SK-N-SH (cell line): ENCODE data around the gene LARGE1. TPM values are rescaled to one million over a fixed set of nuclear protein-coding genes. Genes with fewer than 3 reads are reported as not detected.

ENCODE experiments used
- CTCF ChIA-PET: fragments of 300-600, 350-600 bp; formaldehyde crosslinking; extraction: SDS; loops from one replicate; lab custom pipeline; 2021; lab: Yijun Ruan, JAX
- POLR2A ChIA-PET: fragments of 350-600 bp; sonication (Branson Sonifier 250); formaldehyde crosslinking; extraction: SDS; loops from one replicate; lab custom pipeline; 2020; ENCODE audit warnings: antibody characterized with exemption, inconsistent platforms; lab: Yijun Ruan, JAX
- DNase-seq: peaks from one replicate; pipeline ENCODE4 v3.0.0; 2012
- H2AFZ ChIP-seq: fragments of 200-600 bp; sonication (generic); 2 replicates; pipeline ENCODE4 v1.8.1; 2016; ENCODE audit warnings: antibody characterized with exemption, mild to moderate bottlenecking, low read depth
- H3F3A ChIP-seq: fragments of 200-600 bp; sonication (generic); replicated peaks from 2 replicates; pipeline ENCODE3; 2016; ENCODE audit warnings: antibody characterized with exemption, mild to moderate bottlenecking; ENCODE audit not compliant: insufficient read depth
- H3K27ac ChIP-seq, 2 experiments: fragments of 200-500 bp in 1 of 2; fragments of 200-600 bp in 1 of 2; sonication (Bioruptor generic) in 1 of 2; sonication (generic), shearing (Covaris generic) in 1 of 2; 2 replicates each; pipeline versions ENCODE4 v1.5.1 to v1.6.1; 2014 to 2016; ENCODE audit warnings: low read depth in 2 of 2, inconsistent platforms in 1 of 2, low read length in 1 of 2, mild to moderate bottlenecking in 1 of 2, mixed read lengths in 1 of 2
- H3K27me3 ChIP-seq: fragments of 200-600 bp; sonication (generic), shearing (Covaris generic); 2 replicates; pipeline ENCODE4 v1.6.1; 2016; ENCODE audit warnings: mixed run types; ENCODE audit not compliant: insufficient read depth
- H3K36me3 ChIP-seq, 2 experiments: fragments of 200-500 bp in 1 of 2; fragments of 200-600 bp in 1 of 2; sonication (Bioruptor generic) in 1 of 2; sonication (generic) in 1 of 2; replicated peaks in 1 of 2; 2 replicates each; pipeline versions ENCODE3 to v1.5.1; 2014 to 2016; ENCODE audit warnings: low read length in 1 of 2, mild to moderate bottlenecking in 1 of 2; ENCODE audit not compliant: insufficient read depth in 2 of 2, control insufficient read depth in 1 of 2
- H3K4me1 ChIP-seq, 2 experiments: fragments of 200-500 bp in 1 of 2; fragments of 200-600 bp in 1 of 2; sonication (Bioruptor generic) in 1 of 2; sonication (generic), shearing (Covaris generic) in 1 of 2; 2 replicates each; pipeline versions ENCODE4 v1.5.1 to v1.6.1; 2014 to 2016; ENCODE audit warnings: low read depth in 1 of 2, low read length in 1 of 2, mixed run types in 1 of 2; ENCODE audit not compliant: insufficient read depth in 2 of 2, control insufficient read depth in 1 of 2
- H3K4me2 ChIP-seq: fragments of 200-600 bp; sonication (generic), shearing (Covaris generic); 2 replicates; pipeline ENCODE4 v1.6.1; 2017; ENCODE audit warnings: mixed run types
- H3K4me3 ChIP-seq, 2 experiments: fragments of 200-500 bp in 1 of 2; fragments of 200-600 bp in 1 of 2; sonication (Bioruptor generic) in 1 of 2; sonication (generic), shearing (Covaris generic) in 1 of 2; 2 replicates each; pipeline versions ENCODE4 v1.5.1 to v1.8.1; 2014 to 2016; ENCODE audit warnings: low read depth in 2 of 2, inconsistent platforms in 1 of 2, low read length in 1 of 2, mild to moderate bottlenecking in 1 of 2, mixed read lengths in 1 of 2, moderate library complexity in 1 of 2
- H3K79me2 ChIP-seq: fragments of 200-600 bp; sonication (generic); 2 replicates; pipeline ENCODE4 v1.8.1; 2017; ENCODE audit warnings: mild to moderate bottlenecking; ENCODE audit not compliant: insufficient read depth
- H3K9ac ChIP-seq: fragments of 200-600 bp; sonication (generic); 2 replicates; pipeline ENCODE4 v1.6.1; 2017; ENCODE audit warnings: mixed run types
- H3K9me2 ChIP-seq: fragments of 200-600 bp; sonication (generic); 2 replicates; pipeline ENCODE4 v1.6.1; 2017; ENCODE audit warnings: mixed run types
- H3K9me3 ChIP-seq: fragments of 200-600 bp; sonication (generic); 2 replicates; pipeline ENCODE4 v1.6.1; 2017; ENCODE audit warnings: mixed run types, mild to moderate bottlenecking, moderate library complexity
- H4K20me1 ChIP-seq: fragments of 200-600 bp; sonication (generic); 2 replicates; pipeline ENCODE4 v1.6.1; 2017; ENCODE audit warnings: mild to moderate bottlenecking, mixed run types; ENCODE audit not compliant: insufficient read depth
- CHD2 ChIP-seq: fragments of 150-350 bp; IDR thresholded peaks from 2 replicates; pipeline ENCODE4 v1.6.1; 2018; ENCODE audit warnings: low read length; ENCODE audit not compliant: partially characterized antibody
- EP300 ChIP-seq, 2 experiments: IDR thresholded peaks; 2 replicates each; pipeline versions ENCODE4 v1.4.0 to v1.6.1; 2012; ENCODE audit warnings: borderline replicate concordance in 1 of 2, low read depth in 1 of 2, low read length in 1 of 2
- EZH2phosphoT487 ChIP-seq: fragments of 200-600 bp; sonication (generic); IDR thresholded peaks from 2 replicates; pipeline ENCODE4 v1.6.1; 2017; ENCODE audit warnings: low read depth, mixed run types, mild to moderate bottlenecking, antibody characterized with exemption, moderate library complexity, borderline replicate concordance
- FOSL2 ChIP-seq: IDR thresholded peaks from 2 replicates; pipeline ENCODE4 v1.4.0; 2012; ENCODE audit warnings: low read depth, mild to moderate bottlenecking, moderate library complexity, borderline replicate concordance
- FOXJ3 ChIP-seq: sonication (generic); formaldehyde crosslinking; IDR thresholded peaks from 2 replicates; pipeline ENCODE4 v1.5.1; 2020; ENCODE audit warnings: mild to moderate bottlenecking, missing genetic modification reagents
- GABPA ChIP-seq: IDR thresholded peaks from 2 replicates; pipeline ENCODE4 v1.4.0; 2012; ENCODE audit warnings: low read depth, mild to moderate bottlenecking
- JUND ChIP-seq: IDR thresholded peaks from 2 replicates; pipeline ENCODE4 v1.4.0; 2012
- MEF2A ChIP-seq: IDR thresholded peaks from 2 replicates; pipeline ENCODE4 v1.4.0; 2012; ENCODE audit warnings: low read depth, borderline replicate concordance
- MXI1 ChIP-seq: IDR thresholded peaks from 2 replicates; pipeline ENCODE4 v1.6.1; 2012; ENCODE audit warnings: mild to moderate bottlenecking, low read depth, low read length, improper control_type of control experiment
- NFIC ChIP-seq: IDR thresholded peaks from 2 replicates; pipeline ENCODE4 v1.4.0; 2012; ENCODE audit warnings: borderline replicate concordance
- RXRA ChIP-seq: IDR thresholded peaks from 2 replicates; pipeline ENCODE4 v1.4.0; 2012; ENCODE audit warnings: low read depth, mild to moderate bottlenecking, borderline replicate concordance
- SIN3A ChIP-seq: IDR thresholded peaks from 2 replicates; pipeline ENCODE4 v1.6.1; 2012; ENCODE audit warnings: low read depth, mild to moderate bottlenecking, low read length, moderate library complexity, borderline replicate concordance
- TAF1 ChIP-seq: IDR thresholded peaks from 2 replicates; pipeline ENCODE4 v1.6.1; 2012; ENCODE audit warnings: low read depth, mild to moderate bottlenecking, low read length, moderate library complexity, borderline replicate concordance
- TEAD4 ChIP-seq: IDR thresholded peaks from 2 replicates; pipeline ENCODE4 v1.4.0; 2012; ENCODE audit warnings: mild to moderate bottlenecking, borderline replicate concordance; ENCODE audit not compliant: insufficient read depth
- YY1 ChIP-seq: IDR thresholded peaks from 2 replicates; pipeline ENCODE4 v1.4.0; 2012; ENCODE audit warnings: low read depth, mild to moderate bottlenecking
- WGBS: methylation state at CpG from one replicate; pipeline ENCODE4 v1.1.6; 2017; ENCODE audit warnings: low lambda C conversion rate; 5-methylcytosine and 5-hydroxymethylcytosine counted together
- polyA plus RNA-seq, 3 experiments: library from polyadenylated mRNA; depleted of rRNA; stranded (reverse); fragments of >200 nt; gene quantifications; 2 replicates each; pipeline ENCODE4 v1.2.3, GENCODE V29; 2012
- TF ChIP-seq, protein P1 (sequence below): fragments of 200-600 bp; sonication (generic); IDR thresholded peaks from 2 replicates; pipeline ENCODE4 v1.6.1; 2017; ENCODE audit warnings: antibody characterized with exemption, mild to moderate bottlenecking, moderate library complexity
- TF ChIP-seq, protein P2 (sequence below): fragments of 150-350 bp; IDR thresholded peaks from 2 replicates; pipeline ENCODE4 v1.6.1; 2016; ENCODE audit warnings: mild to moderate bottlenecking, low read depth, low read length
- TF ChIP-seq, protein P3 (sequence below): IDR thresholded peaks from 2 replicates; pipeline ENCODE4 v1.4.0; 2012; ENCODE audit warnings: low read depth, borderline replicate concordance
- TF ChIP-seq, protein P4 (sequence below): IDR thresholded peaks from 2 replicates; pipeline ENCODE4 v1.4.0; 2012; ENCODE audit warnings: low read depth, borderline replicate concordance
- TF ChIP-seq, protein P5 (sequence below): fragments of 150-350 bp; IDR thresholded peaks from 2 replicates; pipeline ENCODE4 v1.6.1; 2017; ENCODE audit warnings: antibody characterized with exemption, low read length, low read depth, borderline replicate concordance

LARGE1 gene
- polyA plus RNA-seq, 1 of the 3 experiments (the other 2 are of a cell fraction): 1.1 TPM

DNA sequence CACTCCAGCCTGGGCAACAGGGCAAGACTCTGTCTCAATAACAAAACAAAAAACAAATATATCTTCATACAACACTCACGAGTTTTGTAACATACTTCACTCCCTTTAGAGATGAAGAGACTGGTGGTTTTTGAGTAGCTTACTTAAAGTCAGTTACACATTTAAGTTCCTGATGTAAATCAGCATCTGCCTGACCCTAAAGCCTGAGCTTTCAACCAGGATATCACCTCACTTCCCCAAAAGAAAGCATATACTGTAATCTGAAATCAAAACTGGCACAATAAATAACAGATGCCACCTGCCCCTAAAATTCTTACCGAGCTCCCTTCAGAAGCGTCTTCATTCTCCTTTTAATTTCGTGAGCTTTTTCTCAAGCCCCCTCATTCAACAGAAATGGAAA is 31.5 kb downstream of the LARGE1 start:
- Histone ChIP-seq H3K9me3 (no peaks in the 10 kb centered on the region), H2AFZ (no peak overlapping the region), H3K4me2 (no peak overlapping the region), H3K27ac (no peak overlapping the region), H3K9me2 (no peaks in the 10 kb centered on the region), H3K79me2 (no peaks in the 10 kb centered on the region), H3K36me3 (no peaks in the 10 kb centered on the region), H3F3A (no peaks in the 10 kb centered on the region), H3K27me3 (no peaks in the 10 kb centered on the region), H3K4me3 (no peak overlapping the region), H3K9ac (no peak overlapping the region), H4K20me1 (no peaks in the 10 kb centered on the region), H3K4me1 (no peaks in the 10 kb centered on the region)
- POLR2A ChIA-PET: no interaction called here
- TF ChIP-seq, protein P1, sequence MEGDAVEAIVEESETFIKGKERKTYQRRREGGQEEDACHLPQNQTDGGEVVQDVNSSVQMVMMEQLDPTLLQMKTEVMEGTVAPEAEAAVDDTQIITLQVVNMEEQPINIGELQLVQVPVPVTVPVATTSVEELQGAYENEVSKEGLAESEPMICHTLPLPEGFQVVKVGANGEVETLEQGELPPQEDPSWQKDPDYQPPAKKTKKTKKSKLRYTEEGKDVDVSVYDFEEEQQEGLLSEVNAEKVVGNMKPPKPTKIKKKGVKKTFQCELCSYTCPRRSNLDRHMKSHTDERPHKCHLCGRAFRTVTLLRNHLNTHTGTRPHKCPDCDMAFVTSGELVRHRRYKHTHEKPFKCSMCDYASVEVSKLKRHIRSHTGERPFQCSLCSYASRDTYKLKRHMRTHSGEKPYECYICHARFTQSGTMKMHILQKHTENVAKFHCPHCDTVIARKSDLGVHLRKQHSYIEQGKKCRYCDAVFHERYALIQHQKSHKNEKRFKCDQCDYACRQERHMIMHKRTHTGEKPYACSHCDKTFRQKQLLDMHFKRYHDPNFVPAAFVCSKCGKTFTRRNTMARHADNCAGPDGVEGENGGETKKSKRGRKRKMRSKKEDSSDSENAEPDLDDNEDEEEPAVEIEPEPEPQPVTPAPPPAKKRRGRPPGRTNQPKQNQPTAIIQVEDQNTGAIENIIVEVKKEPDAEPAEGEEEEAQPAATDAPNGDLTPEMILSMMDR: no peak
- TF ChIP-seq, protein P2, sequence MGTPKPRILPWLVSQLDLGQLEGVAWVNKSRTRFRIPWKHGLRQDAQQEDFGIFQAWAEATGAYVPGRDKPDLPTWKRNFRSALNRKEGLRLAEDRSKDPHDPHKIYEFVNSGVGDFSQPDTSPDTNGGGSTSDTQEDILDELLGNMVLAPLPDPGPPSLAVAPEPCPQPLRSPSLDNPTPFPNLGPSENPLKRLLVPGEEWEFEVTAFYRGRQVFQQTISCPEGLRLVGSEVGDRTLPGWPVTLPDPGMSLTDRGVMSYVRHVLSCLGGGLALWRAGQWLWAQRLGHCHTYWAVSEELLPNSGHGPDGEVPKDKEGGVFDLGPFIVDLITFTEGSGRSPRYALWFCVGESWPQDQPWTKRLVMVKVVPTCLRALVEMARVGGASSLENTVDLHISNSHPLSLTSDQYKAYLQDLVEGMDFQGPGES: no peak
- TF ChIP-seq NFIC (no peak), TAF1 (no peak), GABPA (no peak), JUND (no peak), EP300 (IDR thresholded peaks at IDR 0.05; ENCODE audit: borderline replicate concordance in 1 of 2, low read depth in 1 of 2, low read length in 1 of 2) (no peak), FOSL2 (no peak), SIN3A (no peak), CHD2 (no peak), TEAD4 (no peak), RXRA (no peak), YY1 (no peak), FOXJ3 (no peak), MXI1 (no peak), MEF2A (no peak), EZH2phosphoT487 (no peak)
- TF ChIP-seq, protein P3, sequence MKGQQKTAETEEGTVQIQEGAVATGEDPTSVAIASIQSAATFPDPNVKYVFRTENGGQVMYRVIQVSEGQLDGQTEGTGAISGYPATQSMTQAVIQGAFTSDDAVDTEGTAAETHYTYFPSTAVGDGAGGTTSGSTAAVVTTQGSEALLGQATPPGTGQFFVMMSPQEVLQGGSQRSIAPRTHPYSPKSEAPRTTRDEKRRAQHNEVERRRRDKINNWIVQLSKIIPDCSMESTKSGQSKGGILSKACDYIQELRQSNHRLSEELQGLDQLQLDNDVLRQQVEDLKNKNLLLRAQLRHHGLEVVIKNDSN: no peak
- TF ChIP-seq, protein P4, sequence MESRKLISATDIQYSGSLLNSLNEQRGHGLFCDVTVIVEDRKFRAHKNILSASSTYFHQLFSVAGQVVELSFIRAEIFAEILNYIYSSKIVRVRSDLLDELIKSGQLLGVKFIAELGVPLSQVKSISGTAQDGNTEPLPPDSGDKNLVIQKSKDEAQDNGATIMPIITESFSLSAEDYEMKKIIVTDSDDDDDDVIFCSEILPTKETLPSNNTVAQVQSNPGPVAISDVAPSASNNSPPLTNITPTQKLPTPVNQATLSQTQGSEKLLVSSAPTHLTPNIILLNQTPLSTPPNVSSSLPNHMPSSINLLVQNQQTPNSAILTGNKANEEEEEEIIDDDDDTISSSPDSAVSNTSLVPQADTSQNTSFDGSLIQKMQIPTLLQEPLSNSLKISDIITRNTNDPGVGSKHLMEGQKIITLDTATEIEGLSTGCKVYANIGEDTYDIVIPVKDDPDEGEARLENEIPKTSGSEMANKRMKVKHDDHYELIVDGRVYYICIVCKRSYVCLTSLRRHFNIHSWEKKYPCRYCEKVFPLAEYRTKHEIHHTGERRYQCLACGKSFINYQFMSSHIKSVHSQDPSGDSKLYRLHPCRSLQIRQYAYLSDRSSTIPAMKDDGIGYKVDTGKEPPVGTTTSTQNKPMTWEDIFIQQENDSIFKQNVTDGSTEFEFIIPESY: no peak
- TF ChIP-seq, protein P5, sequence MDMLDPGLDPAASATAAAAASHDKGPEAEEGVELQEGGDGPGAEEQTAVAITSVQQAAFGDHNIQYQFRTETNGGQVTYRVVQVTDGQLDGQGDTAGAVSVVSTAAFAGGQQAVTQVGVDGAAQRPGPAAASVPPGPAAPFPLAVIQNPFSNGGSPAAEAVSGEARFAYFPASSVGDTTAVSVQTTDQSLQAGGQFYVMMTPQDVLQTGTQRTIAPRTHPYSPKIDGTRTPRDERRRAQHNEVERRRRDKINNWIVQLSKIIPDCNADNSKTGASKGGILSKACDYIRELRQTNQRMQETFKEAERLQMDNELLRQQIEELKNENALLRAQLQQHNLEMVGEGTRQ: no peak
- CTCF ChIA-PET: no interaction called here
- 54% methylated on average over 4 of the region's 4 CpGs for WGBS
- no peak for DNase-seq
